MCF 10A (cell line): Measurements from ENCODE around the gene DNAJA4. TPM values are rescaled to one million over a fixed set of nuclear protein-coding genes. Genes with fewer than 3 reads are reported as not detected.

Experiments
- BruUV-seq: library from RNA; stranded (reverse); fragments of 400-500 nt; replicated peaks from 2 replicates; lab custom pipeline; 2021; lab: Mats Ljungman, UMichigan
- CTCF ChIA-PET: fragments of 300-600 bp; sonication (Branson Sonifier 250); formaldehyde crosslinking; extraction: SDS; loops from one replicate; lab custom pipeline; 2021; ENCODE audit warnings: antibody characterized with exemption, inconsistent platforms; lab: Yijun Ruan, JAX
- POLR2A ChIA-PET: fragments of 300-600, 350-650 bp; sonication (Branson Sonifier 250); formaldehyde crosslinking; extraction: SDS; loops from one replicate; lab custom pipeline; 2020; ENCODE audit warnings: antibody characterized with exemption, inconsistent platforms; lab: Yijun Ruan, JAX
- DNase-seq: peaks from one replicate; pipeline ENCODE4 v3.0.0-alpha.2; 2018; ENCODE audit not compliant: unreplicated experiment
- H3K27ac Mint-ChIP-seq: one replicate; pipeline ENCODE4 v1.8.0; 2022; ENCODE audit warnings: mild to moderate bottlenecking, low read depth, mixed read lengths; ENCODE audit not compliant: unreplicated experiment
- H3K27me3 Mint-ChIP-seq: one replicate; pipeline ENCODE4 v1.8.0; 2022; ENCODE audit warnings: mixed read lengths; ENCODE audit not compliant: insufficient read depth, unreplicated experiment
- H3K36me3 Mint-ChIP-seq: one replicate; pipeline ENCODE4 v1.8.0; 2022; ENCODE audit warnings: mild to moderate bottlenecking, moderate library complexity, mixed read lengths; ENCODE audit not compliant: insufficient read depth, unreplicated experiment
- H3K4me1 Mint-ChIP-seq: one replicate; pipeline ENCODE4 v1.8.0; 2022; ENCODE audit warnings: mixed read lengths; ENCODE audit not compliant: insufficient read depth, unreplicated experiment
- H3K4me3 Mint-ChIP-seq: one replicate; pipeline ENCODE4 v1.8.0; 2022; ENCODE audit warnings: mild to moderate bottlenecking, moderate library complexity, mixed read lengths; ENCODE audit not compliant: unreplicated experiment
- H3K9me3 Mint-ChIP-seq: one replicate; pipeline ENCODE4 v1.8.0; 2022; ENCODE audit warnings: mixed read lengths; ENCODE audit not compliant: unreplicated experiment
- CTCF ChIP-seq: fragments of 200-600 bp; IDR thresholded peaks from one replicate; pipeline ENCODE4 v1.8.0; 2022; ENCODE audit warnings: antibody characterized with exemption, mild to moderate bottlenecking; ENCODE audit not compliant: unreplicated experiment
- intact Hi-C: fragments of 100-400 bp; cut with micrococcal nuclease; formaldehyde crosslinking; loops from 2 replicates; pipeline ENCODE4 v1.14.1; 2022
- total RNA-seq: library from RNA; stranded (reverse); gene quantifications from 2 replicates; pipeline ENCODE4 v1.2.3, GENCODE V29; 2022

The DNAJA4 gene
- total RNA-seq, 1 experiment from 2014 or later: not detected

DNA sequence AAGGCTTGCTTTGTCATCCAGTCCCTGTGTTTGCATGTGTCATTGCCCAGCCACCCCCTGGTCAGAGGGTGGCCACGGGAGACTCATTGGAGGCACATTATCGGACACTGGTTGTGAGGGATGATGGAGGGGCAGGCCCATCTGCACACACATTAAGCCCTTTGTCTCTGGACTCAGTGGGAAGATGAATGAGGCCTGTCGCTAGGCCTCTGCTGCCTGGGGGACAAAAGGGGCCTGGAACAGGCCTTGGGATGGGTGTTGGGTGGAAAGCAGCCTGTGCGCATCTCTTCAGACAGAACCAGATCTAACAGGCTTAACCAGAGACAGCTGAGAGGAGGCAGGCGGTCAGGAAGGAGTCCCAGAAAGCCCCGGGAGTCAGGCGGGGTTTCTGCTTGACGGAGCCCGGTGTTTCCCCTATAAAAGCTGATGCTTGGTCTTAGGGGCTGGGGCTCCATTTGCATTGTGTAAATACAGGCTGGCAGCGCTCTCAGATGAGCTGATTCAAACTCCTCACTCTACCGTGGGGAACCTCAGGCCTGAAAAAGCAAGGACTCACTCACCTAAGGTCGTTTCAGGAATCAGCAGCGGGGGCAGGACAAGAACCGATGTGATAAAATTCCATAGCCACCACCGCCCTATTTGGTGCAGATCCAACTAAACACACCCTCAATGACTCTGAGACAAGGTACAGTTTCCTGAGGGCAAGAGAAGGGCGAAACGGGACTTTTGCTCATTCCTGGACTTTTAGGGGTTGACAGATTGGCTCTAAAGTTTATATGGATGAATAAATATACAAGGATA, 52.1 kb downstream of the DNAJA4 start:
- BruUV-seq: no TSS peak
- H3K27ac Mint-ChIP-seq: no peak overlapping the region
- H3K4me1 Mint-ChIP-seq: peaks cover 5% of the 10 kb centered on the region
- intact Hi-C loops: no loop called here
- no peaks in the 10 kb centered on the region for H3K36me3 Mint-ChIP-seq
- ChIA-PET CTCF (interaction anchor here (0.5 to 3.0 kb wide), 5 partner anchors 8 to 141 kb away, joined by 3 to 11 read pairs (median 3); no protein-coding TSS in a partner anchor), POLR2A (interaction anchor here (0.6 to 1.1 kb wide), 2 partner anchors 17 kb away, joined by 3 to 4 read pairs; partner anchors contain the start of gene SKIC8)
- H3K27me3 Mint-ChIP-seq: no peaks in the 10 kb centered on the region
- no peak overlapping the region for H3K4me3 Mint-ChIP-seq
- no peak for TF ChIP-seq CTCF
- no peak for DNase-seq
- no peaks in the 10 kb centered on the region for H3K9me3 Mint-ChIP-seq

GRCh38 chr15:78317145-78317836, 52.9 kb downstream of the DNAJA4 start:
- Mint-ChIP-seq H3K27ac (no peak overlapping the region), H3K9me3 (no peaks in the 10 kb centered on the region), H3K4me3 (no peak overlapping the region), H3K36me3 (no peaks in the 10 kb centered on the region), H3K27me3 (no peaks in the 10 kb centered on the region), H3K4me1 (peaks cover 5% of the 10 kb centered on the region)
- intact Hi-C loops: no loop called here
- DNase-seq: peak; percentile 31
- CTCF ChIA-PET: interaction anchor here (0.5 to 3.0 kb wide), 8 partner anchors 9 to 140 kb away, joined by 3 to 11 read pairs (median 3); no protein-coding TSS in a partner anchor
- POLR2A ChIA-PET: interaction anchor here (1.1 kb wide), 2 partner anchors 15 to 18 kb away, joined by 3 to 4 read pairs; partner anchors contain the start of gene SKIC8
- no peak for TF ChIP-seq CTCF
- no TSS peak for BruUV-seq

DNA sequence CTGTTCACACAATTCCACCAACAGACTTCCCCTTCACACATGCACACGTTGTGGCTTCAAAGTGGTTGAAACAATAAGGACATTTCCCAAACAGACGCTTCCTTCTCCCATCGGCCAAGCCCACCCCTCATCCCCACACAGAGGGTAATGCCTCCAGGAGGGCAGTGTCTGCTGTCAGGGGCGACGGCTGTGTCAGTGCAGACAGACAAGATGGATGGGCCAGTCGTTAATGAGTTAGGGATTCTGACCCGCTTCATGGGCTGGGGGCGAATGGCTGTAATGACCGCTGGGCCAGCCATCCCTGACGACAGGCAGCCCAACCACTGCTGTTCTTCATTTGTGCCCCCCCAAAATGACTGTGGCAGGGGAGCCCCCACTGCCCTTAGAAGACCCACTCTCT, 55.2 kb downstream of the DNAJA4 start:
- Mint-ChIP-seq H3K4me3 (no peak overlapping the region), H3K36me3 (no peaks in the 10 kb centered on the region), H3K27me3 (no peaks in the 10 kb centered on the region), H3K4me1 (peaks cover 5% of the 10 kb centered on the region), H3K27ac (no peak overlapping the region), H3K9me3 (no peaks in the 10 kb centered on the region)
- CTCF ChIA-PET: interaction anchor here (1.9 kb wide), 1 partner anchor 11 kb away, joined by 9 read pairs; no protein-coding TSS in a partner anchor
- intact Hi-C loops: no loop called here
- POLR2A ChIA-PET: no interaction called here
- no TSS peak for BruUV-seq
- TF ChIP-seq CTCF: no peak
- DNase-seq: no peak

- Mint-ChIP-seq H3K27ac (no peak overlapping the region), H3K36me3 (no peaks in the 10 kb centered on the region), H3K27me3 (no peaks in the 10 kb centered on the region), H3K4me1 (peaks cover 9% of the 10 kb centered on the region), H3K9me3 (no peaks in the 10 kb centered on the region), H3K4me3 (no peak overlapping the region)
- POLR2A ChIA-PET: no interaction called here
- CTCF ChIA-PET: interaction anchor here (1.9 kb wide), 1 partner anchor 12 kb away, joined by 9 read pairs; no protein-coding TSS in a partner anchor
- no peak for DNase-seq
- intact Hi-C loops: no loop called here
- BruUV-seq: no TSS peak
- no peak for TF ChIP-seq CTCF
Observed at GRCh38 chr15:78320183-78320582, 55.8 kb downstream of the DNAJA4 start.
